GM18861 (cell line): ENCODE results near the gene ZBTB1.

ENCODE experiments used
- ATAC-seq: cut with Tn5 transposase; IDR thresholded peaks from one replicate; pipeline ENCODE4 v1.9.1; 2021; ENCODE audit not compliant: unreplicated experiment

Gene ZBTB1

GRCh38 chr14:64504310-64504896 lies at the start of gene ZBTB1:
ZBTB1 (plus strand) TSS chr14:64504770; CDS start chr14:64521505, 16,735 bp downstream.
- ATAC-seq, result peak; percentile 12

GRCh38 chr14:64459405-64460136 lies 45.0 kb upstream of the ZBTB1 start:
- ATAC-seq, result no peak

- no peak for ATAC-seq
Observed at GRCh38 chr14:64461221-64461620, 43.3 kb upstream of the ZBTB1 start.

GRCh38 chr14:64463195-64463594 lies 41.4 kb upstream of the ZBTB1 start:
- peak; percentile 35 for ATAC-seq

- ATAC-seq, result no peak
Observed at GRCh38 chr14:64463873-64464272, 40.7 kb upstream of the ZBTB1 start.

- ATAC-seq, result no peak
Observed at GRCh38 chr14:64464651-64465050, 39.9 kb upstream of the ZBTB1 start.

GRCh38 chr14:64465191-64465822 lies 39.3 kb upstream of the ZBTB1 start, which contains the start of gene AKAP5:
AKAP5 (plus strand) TSS chr14:64465499; CDS start chr14:64468395, 2,896 bp downstream.
- ATAC-seq, result no peak

- no peak for ATAC-seq
Observed at GRCh38 chr14:64465831-64466554, 38.6 kb upstream of the ZBTB1 start.

- ATAC-seq, result no peak
Observed at GRCh38 chr14:64467101-64467500, 37.5 kb upstream of the ZBTB1 start.

GRCh38 chr14:64467566-64467965 lies 37.0 kb upstream of the ZBTB1 start:
- ATAC-seq, result no peak

GRCh38 chr14:64468451-64468850 lies 36.1 kb upstream of the ZBTB1 start:
- no peak for ATAC-seq

- ATAC-seq, result no peak
Observed at GRCh38 chr14:64474041-64474440, 30.5 kb upstream of the ZBTB1 start.

GRCh38 chr14:64474698-64475097 lies 29.9 kb upstream of the ZBTB1 start:
- no peak for ATAC-seq

GRCh38 chr14:64475585-64476273 lies 28.8 kb upstream of the ZBTB1 start:
- no peak for ATAC-seq

GRCh38 chr14:64476438-64476837 lies 28.1 kb upstream of the ZBTB1 start:
- no peak for ATAC-seq

- no peak for ATAC-seq
Observed at GRCh38 chr14:64478634-64479250, 25.8 kb upstream of the ZBTB1 start.

GRCh38 chr14:64488590-64489099 lies 15.9 kb upstream of the ZBTB1 start:
- no peak for ATAC-seq

- no peak for ATAC-seq
Observed at GRCh38 chr14:64491637-64492036, 12.9 kb upstream of the ZBTB1 start.

GRCh38 chr14:64493455-64493854 lies 11.1 kb upstream of the ZBTB1 start:
- no peak for ATAC-seq

GRCh38 chr14:64495252-64495651 lies 9.3 kb upstream of the ZBTB1 start:
- ATAC-seq, result no peak
